Activated CD8-positive, alpha-beta memory T cell treated with anti-CD3 and anti-CD28 coated beads for 4 hours (primary cell): ENCODE measurements around the gene IL26.
A peak's percentile ranks its signal among the peaks of the same experiment; 100 is the strongest.

ENCODE experiments used
- DNase-seq, 2 donors: peaks; one replicate each; pipeline ENCODE4 v3.0.0-alpha.2; 2020; ENCODE audit warnings: low read depth in 2 of 2

IL26 gene

GRCh38 chr12:68225576-68226476 is at the start of gene IL26:
TSS of gene IL26 (minus strand) at chr12:68225810. CDS start at chr12:68225756, 54 bp downstream.
- no peak for DNase-seq

- no peak for DNase-seq
These were observed 47.1 kb upstream of the IL26 start for GRCh38 chr12:68272732-68273131.

- no peak for DNase-seq
These were observed 45.7 kb upstream of the IL26 start for GRCh38 chr12:68271346-68271745.

- DNase-seq: no peak
These were observed 44.7 kb upstream of the IL26 start for GRCh38 chr12:68270358-68270757.

GRCh38 chr12:68269779-68270178 is 44.2 kb upstream of the IL26 start:
- no peak for DNase-seq

GRCh38 chr12:68268967-68269366 is 43.4 kb upstream of the IL26 start:
- no peak for DNase-seq

GRCh38 chr12:68267892-68268396 is 42.3 kb upstream of the IL26 start:
- no peak for DNase-seq

GRCh38 chr12:68264857-68265256 is 39.2 kb upstream of the IL26 start:
- DNase-seq: no peak

- DNase-seq: no peak
These were observed 38.7 kb upstream of the IL26 start for GRCh38 chr12:68264158-68264855.

- DNase-seq: no peak
These were observed 37.8 kb upstream of the IL26 start for GRCh38 chr12:68263366-68263765.

- DNase-seq: no peak
These were observed 36.3 kb upstream of the IL26 start for GRCh38 chr12:68261896-68262295.

- DNase-seq: no peak
These were observed 34.5 kb upstream of the IL26 start for GRCh38 chr12:68260153-68260552.

GRCh38 chr12:68259318-68259940 is 33.8 kb upstream of the IL26 start:
- DNase-seq: no peak

GRCh38 chr12:68253504-68253903 is 27.9 kb upstream of the IL26 start, which contains the start of gene IL22:
TSS of gene IL22 (minus strand) at chr12:68253604. CDS start at chr12:68253448, 156 bp downstream.
- DNase-seq: no peak

GRCh38 chr12:68252077-68252476 is 26.5 kb upstream of the IL26 start:
- DNase-seq: no peak

GRCh38 chr12:68250454-68250853 is 24.8 kb upstream of the IL26 start:
- no peak for DNase-seq

- DNase-seq: no peak
These were observed 22.2 kb upstream of the IL26 start for GRCh38 chr12:68247785-68248184.

GRCh38 chr12:68246350-68246749 is 20.7 kb upstream of the IL26 start:
- no peak for DNase-seq

- no peak for DNase-seq
These were observed 19.8 kb upstream of the IL26 start for GRCh38 chr12:68245180-68246021.

GRCh38 chr12:68242777-68243176 is 17.2 kb upstream of the IL26 start:
- DNase-seq: no peak

GRCh38 chr12:68240975-68241374 is 15.4 kb upstream of the IL26 start:
- peak; percentile 13 to 15 for DNase-seq
